NCI-H524 (cell line): ENCODE data around the gene MDH1B.

Experiments
- DNase-seq, 2 experiments: peaks; one replicate each; lab custom pipeline; 2025; lab: John Stamatoyannopoulos, UW

Gene MDH1B

DNA sequence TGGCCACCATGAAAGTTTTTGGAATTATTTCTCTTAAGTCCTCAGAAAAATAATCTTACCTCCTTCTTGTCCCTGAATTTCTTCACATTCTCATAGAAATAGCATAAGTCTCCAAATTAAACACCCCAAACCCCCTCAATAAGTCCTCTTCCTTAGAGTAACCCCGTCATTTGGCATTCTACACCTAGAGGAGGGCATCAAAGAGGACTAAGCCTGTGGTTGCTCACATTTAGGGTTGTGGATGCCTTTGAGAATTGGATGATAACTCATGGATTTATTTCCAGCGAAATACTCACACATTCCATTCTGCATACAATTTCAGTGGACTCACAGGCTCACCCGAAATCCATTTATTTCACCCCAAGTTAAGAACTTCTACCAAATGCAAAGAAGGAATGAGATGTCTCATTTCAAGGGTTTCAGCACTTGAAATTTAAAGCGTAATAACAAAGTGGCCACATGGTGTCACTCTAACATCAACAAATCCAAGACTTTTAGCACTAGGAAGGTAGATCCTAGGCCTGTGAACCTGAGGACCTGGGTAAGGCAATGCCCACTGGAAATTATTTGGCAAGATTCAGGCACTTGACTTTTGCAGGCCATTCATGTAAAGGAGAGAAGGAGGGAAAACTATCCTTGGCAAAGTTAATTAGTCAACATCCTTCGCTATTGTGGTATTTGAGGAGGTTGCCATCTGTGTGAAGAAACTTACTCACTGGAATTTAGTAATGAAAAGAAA, 71.6 kb downstream of the MDH1B start:
- peak; percentile 18 to 74 for DNase-seq

DNA sequence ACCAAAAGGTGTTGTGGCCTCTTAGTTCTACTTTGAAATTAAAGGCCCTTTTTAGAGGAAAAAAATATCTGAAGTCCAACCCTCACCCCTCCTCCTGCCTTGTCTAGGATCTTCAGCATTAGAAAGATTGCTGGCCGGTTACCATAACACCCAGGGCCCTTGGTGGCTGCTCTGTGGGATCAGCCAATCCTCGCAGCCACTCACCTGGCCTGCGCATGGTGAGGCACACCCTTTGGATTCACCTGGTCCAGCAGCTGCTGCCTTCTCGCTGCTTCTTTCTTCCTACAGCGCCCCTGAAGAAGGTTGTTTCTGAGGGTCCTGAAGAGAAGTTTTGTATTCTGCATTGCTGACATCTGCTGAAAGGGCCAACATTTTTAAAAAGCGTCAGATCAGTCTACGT, 72.2 kb downstream of the MDH1B start:
- no peak for DNase-seq

DNA sequence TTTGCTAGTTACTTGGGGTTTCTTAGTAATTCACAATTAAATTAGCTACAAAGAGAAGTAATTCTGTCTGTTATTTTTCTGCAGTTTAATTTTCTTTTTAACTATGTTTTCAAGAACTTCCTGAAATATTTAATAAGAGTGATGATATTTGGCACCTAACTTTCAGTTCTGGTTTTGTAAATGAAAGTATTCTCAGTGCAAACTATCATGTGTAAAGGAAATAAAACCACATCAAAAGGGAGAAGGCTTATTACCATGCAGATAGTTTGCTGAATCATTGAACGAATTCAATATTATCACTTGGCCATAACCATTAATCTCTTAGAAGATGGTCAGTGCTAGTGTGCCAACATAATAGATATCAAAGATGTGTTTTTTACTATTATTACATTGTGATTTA, 76.1 kb downstream of the MDH1B start:
- DNase-seq, result no peak

DNA sequence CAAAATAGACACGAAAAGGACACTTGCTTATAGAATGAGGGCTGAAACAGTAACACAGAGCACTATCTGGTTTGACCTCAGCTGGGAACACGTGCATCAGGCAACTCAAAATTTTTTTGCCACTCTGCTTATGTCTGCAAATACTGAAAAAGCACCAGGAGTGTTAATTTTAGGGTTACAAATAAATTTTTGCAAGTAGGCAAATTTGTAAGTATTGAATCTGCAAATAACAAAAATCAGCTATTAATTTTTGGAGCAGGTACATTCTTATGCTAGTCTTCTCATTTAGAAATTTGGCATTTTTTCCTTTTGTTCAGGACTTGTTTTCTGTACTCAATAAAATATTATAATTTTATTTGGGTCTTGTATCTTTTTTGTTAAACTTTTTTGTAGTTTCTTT, 76.7 kb downstream of the MDH1B start:
- DNase-seq, result no peak
